M059J (cell line): ENCODE data around the gene KRTAP3-2. TPM values are rescaled to one million over a fixed set of nuclear protein-coding genes. Genes with fewer than 3 reads are reported as not detected.
"Not testable (repeated sequence)": the region's sequence is repeated elsewhere in the genome, so short reads cannot be mapped to it uniquely, and the experiment has no call there.

Experiments used
- DNase-seq: peaks from one replicate; pipeline ENCODE4 v3.0.0-alpha.2; 2012; ENCODE audit warnings: low read depth
- total RNA-seq: library from RNA; depleted of rRNA; stranded (reverse); fragments of >200 nt; shearing (Covaris generic); gene quantifications from 2 replicates; pipeline ENCODE4 v1.2.3, GENCODE V29; 2014; rRNA removed

Gene KRTAP3-2
- total RNA-seq, result not detected in 2 replicates

DNA sequence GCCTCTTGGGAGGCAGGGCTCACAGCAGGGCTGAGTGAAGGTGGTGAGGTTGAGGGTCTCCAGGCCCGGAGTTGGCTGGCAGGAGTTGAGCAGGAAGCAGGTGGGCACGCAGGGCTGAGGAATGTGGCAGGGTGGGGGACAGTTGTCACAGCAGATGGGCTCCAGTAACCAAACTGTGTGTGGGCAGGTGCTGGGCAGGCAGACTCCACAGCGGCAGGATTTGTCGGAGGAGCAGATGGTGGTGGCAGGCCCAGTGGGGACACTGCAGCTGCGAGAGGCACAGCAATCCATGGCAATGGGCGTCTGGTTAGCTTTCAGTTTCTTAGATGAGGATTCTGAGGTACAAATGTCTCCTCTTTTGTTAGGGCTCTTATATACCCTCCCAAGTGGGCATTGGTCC is at the start of gene KRTAP3-2:
TSS of gene KRTAP3-2 (minus strand) at position 344 of the 400 bp plus-strand sequence. CDS start at position 291, 53 bp downstream.
- DNase-seq, result not testable (repeated sequence)

GRCh38 chr17:41049110-41049509 is 49.4 kb upstream of the KRTAP3-2 start:
- DNase-seq, result peak; percentile 96

DNA sequence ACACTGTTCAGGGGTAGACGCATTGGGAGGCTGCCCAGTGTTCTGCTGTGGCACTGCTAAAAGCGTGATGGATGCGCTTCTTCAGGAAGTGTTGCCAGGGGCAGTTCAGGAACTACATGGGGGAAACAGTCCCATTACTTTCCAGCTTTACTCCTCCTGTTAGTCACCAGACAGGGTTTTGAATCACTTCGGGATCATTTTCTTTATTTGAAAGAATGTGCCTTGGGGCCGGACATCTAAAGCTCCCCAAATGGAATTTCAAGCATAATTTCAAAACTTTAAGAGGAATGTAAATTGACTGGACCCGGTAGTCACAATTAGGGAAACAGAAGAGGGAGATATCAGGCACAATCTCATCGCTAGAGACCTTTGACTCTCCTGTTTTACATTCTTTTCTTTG is 48.7 kb upstream of the KRTAP3-2 start:
- peak; percentile 94 for DNase-seq

- DNase-seq, result not testable (repeated sequence)
Observed at GRCh38 chr17:41046735-41047465, 47.2 kb upstream of the KRTAP3-2 start, which contains the start of gene KRTAP2-1. Gene KRTAP2-1 (minus strand): TSS chr17:41047316. CDS start chr17:41047267, 49 bp downstream.

- no peak for DNase-seq
Observed at GRCh38 chr17:41042953-41043352, 43.2 kb upstream of the KRTAP3-2 start.

- not testable (repeated sequence) for DNase-seq
Observed at GRCh38 chr17:41040783-41041571, 41.3 kb upstream of the KRTAP3-2 start, which contains the start of gene KRTAP1-1. Gene KRTAP1-1 (minus strand): TSS chr17:41041450. CDS start chr17:41041397, 53 bp downstream.

DNA sequence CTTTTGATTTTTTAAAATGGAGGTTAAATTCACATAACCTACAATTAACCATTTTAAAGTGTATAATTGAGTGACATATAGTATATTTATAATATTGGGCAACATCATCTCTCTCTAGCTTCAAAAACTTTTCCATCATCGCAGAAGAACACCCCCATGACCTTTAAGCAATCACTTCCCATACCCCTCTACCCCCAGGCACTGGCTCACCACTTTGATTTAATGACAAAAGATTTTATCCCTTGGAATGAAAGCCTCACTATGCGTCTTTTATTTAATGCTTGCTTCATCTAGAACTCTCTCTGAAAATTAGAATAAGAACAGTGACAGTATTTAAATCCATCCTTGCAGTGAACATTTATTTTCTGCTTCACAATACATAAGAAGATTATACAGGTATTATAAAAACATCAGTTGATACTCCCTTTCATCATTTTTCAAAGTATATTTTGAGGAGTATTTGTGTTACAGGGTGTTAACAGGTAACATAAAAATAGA is 38.2 kb upstream of the KRTAP3-2 start:
- DNase-seq, result no peak

- DNase-seq, result not testable (repeated sequence)
Observed at GRCh38 chr17:41034346-41034935, 34.7 kb upstream of the KRTAP3-2 start, which contains the start of gene KRTAP1-3. Gene KRTAP1-3 (minus strand): TSS chr17:41034874. CDS start chr17:41034821, 53 bp downstream.

DNA sequence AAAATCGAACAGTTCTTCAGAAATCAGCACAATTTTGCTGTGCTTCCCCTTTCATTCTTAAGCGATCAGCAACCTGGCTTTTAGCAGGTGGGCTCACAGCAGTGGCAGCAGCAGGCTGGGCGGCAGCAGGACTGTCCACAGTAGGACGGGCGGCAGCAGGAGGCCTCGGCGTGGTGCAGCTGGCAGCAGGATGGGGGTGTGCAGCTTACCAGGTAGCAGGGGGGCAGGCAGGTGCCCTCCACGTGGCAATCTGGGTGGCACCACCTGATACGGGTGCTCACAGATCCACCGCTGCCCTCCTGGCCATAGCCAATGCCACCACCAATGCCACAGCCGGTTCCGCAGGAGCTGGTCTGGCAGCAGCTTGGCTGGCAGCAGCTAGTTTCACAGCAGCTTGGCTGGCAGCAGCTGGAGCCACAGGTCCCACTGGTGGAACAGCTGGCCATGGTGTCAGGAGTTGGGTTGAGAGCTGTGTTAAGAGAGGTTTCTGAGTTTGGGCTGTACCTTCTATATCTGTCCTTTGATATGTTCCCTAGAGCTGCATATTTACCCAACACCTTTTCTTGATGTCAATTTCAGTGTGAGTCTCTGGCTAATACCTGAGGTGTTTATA is 30.0 kb upstream of the KRTAP3-2 start, which contains the start of gene KRTAP1-4:
TSS of gene KRTAP1-4 (minus strand) at position 563 of the 613 bp plus-strand sequence. CDS start at position 446, 117 bp downstream.
- DNase-seq, result no peak

DNA sequence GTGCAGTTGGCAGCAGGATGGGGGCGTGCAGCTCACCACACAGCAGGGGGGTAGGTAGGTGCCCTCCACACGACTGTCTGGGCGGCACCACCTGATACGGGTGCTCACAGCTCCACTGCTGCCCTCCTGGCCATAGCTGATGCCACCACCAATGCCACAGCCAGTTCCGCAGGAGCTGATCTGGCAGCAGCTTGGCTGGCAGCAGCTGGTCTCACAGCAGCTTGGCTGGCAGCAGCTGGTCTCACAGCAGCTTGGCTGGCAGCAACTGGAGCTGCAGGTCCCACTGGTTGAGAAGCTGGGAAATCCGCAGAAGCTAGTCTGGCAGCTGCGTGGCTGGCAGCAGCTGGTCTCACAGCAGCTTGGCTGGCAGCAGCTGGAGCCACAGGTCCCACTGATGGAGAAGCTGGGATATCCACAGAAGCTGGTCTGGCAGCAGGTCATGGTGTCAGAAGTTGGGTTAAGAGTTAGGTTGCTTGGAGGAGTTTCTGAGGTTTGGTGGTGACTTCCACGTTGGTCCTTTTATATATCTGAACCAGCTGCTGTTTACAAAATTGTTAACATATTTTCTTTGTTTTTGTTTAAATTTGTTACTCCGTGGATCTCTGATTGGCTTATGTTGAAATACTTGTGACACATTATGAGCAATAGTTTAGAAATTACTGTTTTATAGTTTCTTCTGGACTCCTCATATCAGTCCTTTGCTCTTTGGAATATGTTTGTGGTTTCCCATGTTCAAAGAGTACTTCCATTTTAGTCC is 27.2 kb upstream of the KRTAP3-2 start, which contains the start of gene KRTAP1-5:
TSS of gene KRTAP1-5 (minus strand) at position 494 of the 757 bp plus-strand sequence. CDS start at position 441, 53 bp downstream.
- DNase-seq, result peak; percentile 89

GRCh38 chr17:41024697-41025096 is 25.0 kb upstream of the KRTAP3-2 start:
- DNase-seq, result no peak

DNA sequence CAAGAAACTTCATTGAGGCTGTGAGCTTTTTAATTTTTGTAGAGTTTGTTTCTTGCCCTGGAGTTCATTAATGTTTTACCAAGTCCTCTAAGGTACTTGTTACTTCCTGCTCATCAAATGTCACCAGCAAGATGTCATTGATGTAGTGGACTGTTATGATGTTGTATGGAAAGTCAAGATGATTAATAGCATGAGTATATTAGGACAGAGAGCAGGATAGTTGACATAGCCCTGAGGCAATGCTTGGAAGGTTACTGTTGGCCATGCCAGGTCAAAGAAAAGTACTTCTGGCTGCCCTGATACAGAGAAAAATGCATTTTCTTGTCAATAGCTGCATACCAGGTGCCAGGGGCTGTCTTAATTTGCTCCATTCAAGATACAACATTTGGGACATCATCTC is 20.6 kb upstream of the KRTAP3-2 start:
- DNase-seq, result peak; percentile 75

DNA sequence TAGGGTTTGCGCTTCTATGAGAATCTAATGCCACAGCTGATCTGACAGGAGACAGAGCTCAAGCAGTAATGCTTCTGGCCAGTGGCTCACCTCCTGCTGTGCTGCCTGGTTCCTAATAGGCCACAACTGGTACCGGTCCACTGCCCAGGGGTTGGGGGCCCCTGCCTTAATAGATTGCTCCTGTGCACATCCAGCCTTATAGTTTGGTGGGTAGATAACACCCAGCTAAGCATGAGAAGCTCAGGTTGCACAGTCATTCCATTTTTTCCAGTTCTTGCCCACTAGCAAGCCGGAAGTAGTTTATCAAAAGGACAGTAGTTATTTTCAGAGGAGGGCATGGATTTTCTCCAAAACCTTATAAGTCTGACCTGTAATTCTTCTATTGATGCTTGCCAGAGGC is 19.7 kb upstream of the KRTAP3-2 start:
- DNase-seq, result no peak

- DNase-seq, result no peak
Observed at GRCh38 chr17:41018541-41018940, 18.8 kb upstream of the KRTAP3-2 start.

DNA sequence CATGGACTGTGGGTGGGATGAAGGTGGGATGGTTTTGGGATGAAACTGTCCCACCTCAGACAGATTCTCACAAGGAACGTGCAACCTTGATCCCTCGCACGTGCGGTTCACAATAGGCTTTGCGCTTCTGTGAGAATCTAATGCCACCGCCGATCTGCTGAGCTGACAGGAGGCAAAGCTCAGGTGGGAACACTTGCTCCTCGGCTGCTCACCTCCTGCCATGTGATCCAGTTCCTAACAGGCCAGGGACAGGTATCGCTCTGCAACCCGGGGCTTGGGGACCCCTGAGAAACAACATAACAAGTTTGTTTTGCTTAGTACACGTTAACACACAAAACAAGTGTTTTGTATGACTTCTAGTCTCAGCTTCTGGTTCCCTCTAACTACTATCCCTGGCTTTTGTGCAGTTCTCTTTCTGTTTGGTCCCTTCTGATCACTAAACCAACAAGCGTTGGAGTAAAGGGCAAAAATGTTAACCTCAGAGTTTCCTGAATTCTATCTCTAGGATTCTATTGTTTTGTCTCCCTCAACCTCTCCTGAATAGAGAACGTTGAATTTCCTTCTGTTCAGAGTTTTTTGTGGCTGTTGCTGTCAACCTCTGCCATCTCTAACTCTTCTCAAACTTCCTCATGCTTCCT is 17.0 kb upstream of the KRTAP3-2 start:
- DNase-seq, result no peak

- no peak for DNase-seq
Observed at GRCh38 chr17:41015454-41015853, 15.7 kb upstream of the KRTAP3-2 start.

GRCh38 chr17:41013606-41014005 is 13.9 kb upstream of the KRTAP3-2 start:
- DNase-seq, result peak; percentile 40

DNA sequence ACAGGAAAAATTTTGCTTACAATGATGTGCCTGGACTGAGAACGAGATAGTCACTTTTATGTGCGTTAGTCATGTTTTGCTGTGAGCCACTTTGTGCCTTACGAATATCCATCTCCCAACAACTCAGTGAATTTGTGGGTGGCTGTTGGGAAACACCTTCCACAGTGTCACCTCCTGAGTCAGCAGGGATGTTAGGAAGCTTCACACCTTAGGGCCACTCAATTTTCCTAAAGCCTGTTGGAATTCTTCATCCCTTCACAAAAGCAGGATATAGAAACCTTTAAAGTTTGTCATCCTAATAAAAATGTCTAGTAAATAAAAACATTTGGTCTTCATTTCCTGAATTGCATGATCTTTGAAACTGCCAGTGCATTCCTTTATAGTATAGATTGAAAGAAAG is 13.5 kb upstream of the KRTAP3-2 start:
- peak; percentile 68 for DNase-seq

- no peak for DNase-seq
Observed at GRCh38 chr17:41012326-41013120, 12.8 kb upstream of the KRTAP3-2 start.
